Sigmoid colon (tissue), 4 donors: ENCODE results near the gene SLCO3A1.

Source experiments
- EP300 ChIP-seq, 4 donors: sonication (generic); formaldehyde crosslinking; IDR thresholded peaks; one replicate each; pipeline ENCODE4 v1.6.1; 2017; ENCODE audit warnings: antibody characterized with exemption in 4 of 4
- POLR2A ChIP-seq, 2 donors: fragments of 450-650 bp; IDR thresholded peaks; one replicate each; pipeline ENCODE4 v1.6.1; 2016; ENCODE audit warnings: antibody characterized with exemption in 2 of 2, mild to moderate bottlenecking in 2 of 2, moderate library complexity in 2 of 2
- TF ChIP-seq, protein P1 (sequence below), 4 experiments: fragments of 450-650 bp in 3 of 4; fragments of 200-600 bp in 1 of 4; IDR thresholded peaks; one replicate each; pipeline ENCODE4 v1.5.1; 2016 to 2019; ENCODE audit warnings: antibody characterized with exemption in 4 of 4, mild to moderate bottlenecking in 3 of 4, moderate library complexity in 2 of 4

DNA sequence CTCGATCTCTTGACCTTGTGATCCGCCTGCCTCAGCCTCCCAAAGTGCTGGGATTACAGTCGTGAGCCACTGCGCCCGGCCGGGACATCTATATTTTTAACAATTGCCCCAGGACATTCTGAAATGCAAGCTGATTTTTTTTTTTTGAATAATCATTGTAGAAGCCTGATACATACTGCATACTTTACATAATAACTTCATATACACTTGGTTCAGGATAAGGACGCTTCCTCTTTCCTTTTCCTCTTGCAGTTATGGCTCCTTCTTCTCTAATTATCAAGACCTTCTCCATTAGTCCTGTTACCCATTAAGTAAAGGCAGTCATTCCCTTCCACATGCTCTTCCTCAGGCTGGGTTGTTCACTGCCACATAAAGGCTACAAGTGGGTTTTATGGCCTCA lies 58.3 kb downstream of the SLCO3A1 start:
- TF ChIP-seq EP300 (IDR thresholded peaks at IDR 0.05), result no peak
- TF ChIP-seq, protein P1, sequence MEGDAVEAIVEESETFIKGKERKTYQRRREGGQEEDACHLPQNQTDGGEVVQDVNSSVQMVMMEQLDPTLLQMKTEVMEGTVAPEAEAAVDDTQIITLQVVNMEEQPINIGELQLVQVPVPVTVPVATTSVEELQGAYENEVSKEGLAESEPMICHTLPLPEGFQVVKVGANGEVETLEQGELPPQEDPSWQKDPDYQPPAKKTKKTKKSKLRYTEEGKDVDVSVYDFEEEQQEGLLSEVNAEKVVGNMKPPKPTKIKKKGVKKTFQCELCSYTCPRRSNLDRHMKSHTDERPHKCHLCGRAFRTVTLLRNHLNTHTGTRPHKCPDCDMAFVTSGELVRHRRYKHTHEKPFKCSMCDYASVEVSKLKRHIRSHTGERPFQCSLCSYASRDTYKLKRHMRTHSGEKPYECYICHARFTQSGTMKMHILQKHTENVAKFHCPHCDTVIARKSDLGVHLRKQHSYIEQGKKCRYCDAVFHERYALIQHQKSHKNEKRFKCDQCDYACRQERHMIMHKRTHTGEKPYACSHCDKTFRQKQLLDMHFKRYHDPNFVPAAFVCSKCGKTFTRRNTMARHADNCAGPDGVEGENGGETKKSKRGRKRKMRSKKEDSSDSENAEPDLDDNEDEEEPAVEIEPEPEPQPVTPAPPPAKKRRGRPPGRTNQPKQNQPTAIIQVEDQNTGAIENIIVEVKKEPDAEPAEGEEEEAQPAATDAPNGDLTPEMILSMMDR (IDR thresholded peaks at IDR 0.05), result no peak
- TF ChIP-seq POLR2A (IDR thresholded peaks at IDR 0.05), result no peak
